GM18502 (cell line): ENCODE results near the gene VSTM2B.

Source experiments
- ATAC-seq: cut with Tn5 transposase; IDR thresholded peaks from one replicate; pipeline ENCODE4 v1.9.1; 2021; ENCODE audit warnings: mild to moderate bottlenecking; ENCODE audit not compliant: unreplicated experiment, poor library complexity

Gene VSTM2B

DNA sequence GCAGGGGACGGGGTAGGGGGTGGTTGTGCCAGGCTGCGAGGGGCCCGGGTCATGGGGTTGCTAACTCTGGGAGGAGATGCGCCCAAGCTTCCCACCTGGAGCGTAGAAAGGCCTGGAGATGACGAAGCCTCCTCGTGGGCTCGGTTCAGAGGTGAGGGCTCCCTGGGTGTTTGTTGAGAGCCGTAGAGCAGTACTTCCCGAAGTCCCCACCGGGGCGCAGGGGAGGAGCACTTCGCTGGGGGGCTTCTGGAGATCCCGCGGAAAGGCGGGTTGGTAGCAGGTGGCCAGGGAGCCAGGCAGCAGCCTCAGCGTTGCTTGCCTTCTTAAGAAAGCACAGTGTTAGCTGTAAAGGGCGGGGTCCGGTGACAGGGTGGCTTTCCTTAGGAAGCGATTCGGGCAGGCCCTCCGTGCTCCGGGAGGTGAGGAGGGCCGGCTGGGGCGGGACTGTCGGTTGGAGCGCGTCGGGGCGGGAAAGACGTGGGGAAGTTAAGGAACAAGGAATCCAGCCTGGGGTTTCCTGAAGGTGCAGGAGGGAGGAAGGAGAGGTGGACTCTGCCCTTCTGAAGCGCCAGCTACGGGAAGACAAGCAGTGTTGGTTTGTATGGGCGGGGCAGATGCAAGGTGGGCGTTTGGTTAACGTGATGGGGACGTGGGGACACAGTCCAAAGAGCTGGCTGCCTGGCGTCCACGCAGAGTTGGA lies 3.3 kb downstream of the VSTM2B start:
- ATAC-seq = no peak

GRCh38 chr19:29529646-29530539 lies 4.1 kb downstream of the VSTM2B start:
- no peak for ATAC-seq

GRCh38 chr19:29530540-29531457 lies 5.0 kb downstream of the VSTM2B start:
- ATAC-seq = no peak

- no peak for ATAC-seq
These were observed 5.7 kb downstream of the VSTM2B start for GRCh38 chr19:29531458-29532025.

DNA sequence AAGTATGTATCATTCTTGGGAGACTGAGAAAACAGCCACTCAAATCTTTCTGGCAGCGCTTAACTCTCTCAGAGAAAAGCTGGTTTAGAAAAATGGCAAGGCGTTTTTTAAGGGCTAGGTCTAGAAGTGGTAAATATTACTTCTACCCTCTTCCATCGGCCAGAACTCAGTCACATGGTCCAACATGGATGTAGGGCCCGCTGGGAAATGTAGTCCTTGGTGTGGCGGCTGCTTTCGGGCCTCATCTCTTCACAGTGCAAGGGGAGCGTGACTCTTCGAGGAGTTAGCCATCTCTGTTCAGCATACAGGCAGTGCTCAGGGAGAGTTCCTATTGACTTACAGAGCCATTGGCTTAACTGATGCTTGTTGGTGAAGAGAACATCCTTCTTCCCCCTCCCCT lies 6.3 kb downstream of the VSTM2B start:
- ATAC-seq = no peak

DNA sequence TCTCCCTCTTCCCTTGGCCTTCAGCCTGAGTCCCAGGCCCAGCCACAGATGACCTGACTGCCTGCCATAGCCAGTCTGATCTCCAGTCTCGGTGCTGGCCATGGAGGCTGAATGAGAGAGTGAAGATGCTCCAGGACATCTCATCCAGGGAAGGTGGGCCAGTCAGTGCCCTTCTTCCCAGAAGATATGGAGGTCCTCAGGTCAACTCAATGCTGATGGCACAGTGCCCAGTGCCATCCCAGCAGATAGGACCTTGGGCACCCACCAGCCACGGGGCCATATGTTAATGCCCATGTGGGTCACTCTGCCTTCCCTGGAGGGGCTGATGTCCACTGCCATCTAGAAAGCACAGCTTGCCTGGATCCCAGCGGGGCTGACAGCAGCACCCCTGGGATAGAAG lies 7.2 kb downstream of the VSTM2B start:
- no peak for ATAC-seq

DNA sequence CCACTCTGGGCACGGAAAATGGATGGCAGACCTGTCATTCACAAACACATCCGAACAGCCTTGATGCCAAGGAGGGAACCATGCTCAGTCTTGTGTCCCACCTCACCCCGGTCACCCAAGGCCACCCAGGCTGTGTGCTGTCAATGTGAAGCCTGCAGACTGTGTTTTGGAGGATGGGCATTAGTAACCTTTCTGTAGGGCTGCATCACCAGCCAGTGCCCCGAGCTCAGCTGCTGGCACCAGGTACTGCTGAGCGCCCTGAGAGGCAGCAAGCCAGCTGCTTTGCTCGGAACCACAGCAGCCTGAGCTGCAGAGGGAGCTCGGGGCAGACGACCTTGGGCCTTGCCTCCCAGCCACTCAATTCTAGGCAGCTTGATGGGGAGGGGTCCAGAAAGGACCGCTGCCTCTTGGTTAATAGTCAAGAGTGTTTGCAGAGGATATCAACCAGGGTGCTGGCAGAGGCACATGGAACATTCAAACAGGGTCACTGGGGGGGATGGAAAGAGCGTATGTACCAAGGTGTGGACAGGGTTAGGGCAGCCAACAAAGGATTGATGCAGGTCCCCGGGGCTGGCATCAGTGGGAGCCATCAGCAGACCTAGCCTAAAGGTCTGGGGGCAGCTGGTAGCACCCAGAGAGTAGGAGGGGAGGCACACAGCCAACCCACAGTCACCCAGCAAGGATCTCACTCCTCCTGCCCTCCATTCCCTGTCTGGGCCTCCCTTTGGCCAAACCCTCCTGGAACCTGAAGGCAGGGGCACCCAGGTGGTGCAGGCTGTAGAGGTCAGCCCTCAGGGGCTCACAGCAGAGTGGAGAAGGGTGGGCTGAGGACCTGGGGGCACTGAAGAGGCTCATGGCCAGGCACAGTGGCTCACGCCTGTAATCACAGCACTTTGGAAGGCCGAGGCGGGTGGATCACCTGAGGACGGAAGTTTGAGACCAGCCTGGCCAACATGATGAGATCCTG lies 8.1 kb downstream of the VSTM2B start:
- ATAC-seq = no peak

DNA sequence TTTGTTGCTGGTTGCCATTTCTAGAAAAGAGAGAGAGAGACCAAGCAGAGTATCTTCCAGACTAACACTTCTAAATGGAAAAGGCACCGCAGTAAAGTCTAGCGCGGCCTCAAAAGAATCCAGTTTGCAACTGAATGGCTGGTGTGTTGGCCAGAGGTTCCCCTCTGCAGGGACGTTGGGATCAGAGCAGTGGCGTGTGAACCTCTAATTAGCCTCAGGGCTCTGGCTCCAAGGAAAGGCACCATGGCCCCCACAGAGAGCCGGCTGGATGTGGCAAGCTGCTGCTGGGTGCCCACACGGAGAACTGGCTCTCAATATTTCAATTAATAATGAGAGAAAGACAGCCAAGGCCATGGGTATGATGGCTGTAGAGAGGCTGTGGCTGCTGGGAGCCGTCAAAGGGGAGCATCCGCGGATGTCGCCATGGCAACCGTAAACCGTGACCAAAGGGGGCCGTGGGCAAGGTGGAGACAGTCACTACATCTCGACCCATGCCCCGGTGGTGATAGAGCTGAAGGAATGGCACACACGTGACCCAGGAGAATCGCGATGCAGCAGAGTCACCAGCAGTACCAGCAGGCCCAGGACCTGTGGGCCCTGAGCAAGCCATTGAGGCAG lies 9.5 kb downstream of the VSTM2B start:
- no peak for ATAC-seq

DNA sequence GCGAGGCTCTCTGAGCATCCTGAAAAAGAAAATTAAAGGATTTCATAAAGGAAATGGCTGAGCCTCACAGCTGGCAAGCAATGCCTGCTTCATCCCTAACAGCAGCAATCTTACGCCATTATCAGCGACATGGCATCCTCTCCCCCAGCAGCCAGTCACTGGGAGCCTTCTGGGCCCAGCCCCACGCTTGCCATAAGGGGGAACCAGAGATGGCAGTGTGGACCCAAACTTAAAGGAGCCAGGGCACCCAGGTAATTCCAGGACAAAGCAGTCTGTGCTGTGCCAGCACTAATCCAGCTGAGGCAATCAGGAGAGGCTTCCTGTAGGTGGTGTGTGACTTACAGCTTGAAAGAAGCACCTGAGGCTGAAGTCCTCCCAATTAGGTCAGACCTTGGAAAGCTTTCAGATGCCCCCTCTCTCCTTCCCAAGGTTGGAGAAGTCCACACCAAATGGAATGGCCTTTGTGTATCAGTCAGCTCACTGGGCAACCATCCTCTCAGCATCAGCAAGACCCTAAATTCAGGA lies 10.3 kb downstream of the VSTM2B start:
- no peak for ATAC-seq

DNA sequence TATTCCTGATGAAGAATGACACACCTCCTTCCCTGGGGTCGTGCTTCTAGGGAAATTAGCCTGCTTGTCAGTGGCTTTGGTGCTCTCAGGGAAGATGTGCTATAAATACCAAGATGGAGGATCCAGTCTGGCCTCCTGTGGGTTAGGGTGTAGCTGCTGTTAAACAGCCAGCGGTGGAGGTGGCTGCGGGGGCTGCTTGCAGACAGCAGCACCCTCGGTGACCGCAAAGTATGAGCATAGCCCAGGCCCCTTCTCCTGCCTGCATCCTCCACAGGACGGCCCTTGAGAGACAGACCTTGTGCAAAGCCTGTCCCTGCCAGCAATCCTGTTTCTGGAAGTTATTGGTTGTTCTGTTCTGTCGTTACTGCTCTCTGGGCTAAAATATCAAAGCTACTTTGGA lies 11.4 kb downstream of the VSTM2B start:
- ATAC-seq = no peak

DNA sequence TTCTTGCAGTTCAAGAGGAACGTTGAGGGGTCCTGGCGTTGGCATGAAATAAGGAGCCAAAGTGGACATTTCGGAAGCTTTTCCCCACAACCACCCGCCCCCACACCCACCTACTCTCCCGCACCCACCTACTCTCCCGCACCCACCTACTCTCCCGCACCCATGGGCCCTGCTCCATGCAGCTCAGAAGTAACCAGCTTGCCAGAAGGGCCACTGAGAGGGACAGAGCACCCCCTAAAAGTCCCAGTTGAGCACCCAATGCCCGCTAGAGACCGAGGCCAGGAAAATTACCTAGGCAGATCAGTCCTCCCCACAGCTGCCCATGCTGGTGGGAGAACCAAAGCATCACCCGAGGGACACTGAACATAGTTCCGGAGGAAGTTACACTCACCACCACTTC lies 11.8 kb downstream of the VSTM2B start:
- no peak for ATAC-seq

DNA sequence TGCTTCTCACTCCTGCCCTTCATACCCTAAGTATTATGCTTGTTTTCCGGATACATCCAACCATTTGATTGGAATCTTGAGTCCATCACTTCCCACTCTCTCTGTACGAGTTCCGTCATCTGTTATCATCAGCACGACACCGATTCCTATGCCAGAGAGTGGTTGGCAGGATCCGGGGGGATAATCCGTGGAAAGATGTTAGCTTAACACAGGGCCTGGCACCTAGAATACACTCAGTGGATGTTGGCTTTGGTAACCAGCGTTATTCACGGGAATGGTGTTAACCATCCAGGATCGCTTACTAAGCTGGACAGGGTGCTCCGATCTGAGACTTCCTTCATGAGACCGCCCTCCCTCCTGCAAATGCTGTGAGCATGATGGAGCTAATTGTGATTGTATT lies 12.4 kb downstream of the VSTM2B start:
- ATAC-seq = no peak

DNA sequence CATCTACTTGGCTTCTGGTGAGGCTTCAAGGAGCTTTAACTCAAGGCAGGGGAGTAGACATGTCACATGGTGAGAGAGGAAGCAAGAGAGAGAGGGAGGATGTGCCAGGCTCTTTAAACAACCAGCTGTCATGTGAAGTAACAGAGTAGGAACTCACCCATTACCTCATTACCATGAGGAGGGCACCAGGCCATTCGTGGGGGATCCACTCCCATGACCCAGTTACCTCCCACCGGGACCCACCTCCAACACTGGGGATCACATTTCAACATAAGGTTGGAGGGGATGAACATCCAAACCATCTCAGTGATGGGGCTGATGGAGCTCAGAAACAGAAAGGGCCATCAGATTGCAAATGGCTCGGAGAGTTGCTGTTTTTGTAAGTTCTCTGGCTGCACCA lies 12.9 kb downstream of the VSTM2B start:
- ATAC-seq = no peak

GRCh38 chr19:29539131-29539530 lies 13.3 kb downstream of the VSTM2B start:
- ATAC-seq = no peak

GRCh38 chr19:29539670-29540069 lies 13.9 kb downstream of the VSTM2B start:
- ATAC-seq = no peak

GRCh38 chr19:29540114-29540513 lies 14.3 kb downstream of the VSTM2B start:
- no peak for ATAC-seq

GRCh38 chr19:29541473-29542253 lies 15.9 kb downstream of the VSTM2B start:
- ATAC-seq = no peak

DNA sequence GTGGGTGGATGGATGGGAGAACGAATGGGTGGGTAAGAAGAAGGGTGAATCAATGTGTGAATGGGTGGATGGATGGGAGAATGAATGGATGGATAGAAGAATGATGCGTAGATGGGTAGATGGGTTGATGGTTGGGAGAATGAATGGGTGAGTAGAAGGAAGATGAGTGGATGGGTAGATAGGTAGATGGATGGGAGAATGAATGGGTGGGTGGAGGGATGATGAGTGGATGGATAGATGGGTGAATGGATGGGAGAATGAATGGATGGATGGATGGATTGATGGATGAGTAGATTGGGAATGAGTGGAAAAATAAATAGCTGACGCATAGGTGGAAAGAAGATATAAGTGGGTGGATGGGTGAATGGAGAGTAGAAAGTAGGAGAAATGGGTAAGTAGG lies 16.5 kb downstream of the VSTM2B start:
- ATAC-seq = no peak
